GM10266 (cell line): ENCODE measurements around the gene MSX2.

Source experiments
- DNase-seq: peaks from one replicate; pipeline ENCODE4 v3.0.0; 2012; ENCODE audit errors: extremely low spot score
- TF ChIP-seq, protein P1 (sequence below): IDR thresholded peaks from 2 replicates; pipeline ENCODE4 v1.5.1; 2012; ENCODE audit warnings: mild to moderate bottlenecking, low read depth; ENCODE audit not compliant: control insufficient read depth, insufficient read depth; ENCODE audit errors: missing control alignments

The MSX2 gene

DNA sequence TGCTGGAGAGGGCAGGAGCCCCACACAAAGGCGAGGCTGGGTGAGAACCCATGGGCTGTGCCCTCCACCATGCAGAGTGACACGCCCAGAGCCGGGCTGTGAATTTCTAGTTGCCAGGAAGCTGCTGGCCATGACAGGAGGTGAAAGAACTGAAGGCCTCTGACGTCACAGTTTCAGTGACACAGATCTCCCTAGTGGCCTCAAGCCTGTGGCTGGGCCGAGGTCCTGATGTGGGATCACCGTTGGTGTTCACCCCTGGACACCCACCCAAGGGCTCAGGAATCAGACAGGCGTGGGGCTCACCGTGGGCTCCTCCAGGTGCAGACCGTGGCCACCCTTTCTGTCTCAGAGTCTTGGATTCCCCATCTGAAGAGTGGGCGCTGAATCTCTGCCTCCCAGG lies 39.9 kb downstream of the MSX2 start:
- no peak for DNase-seq
- TF ChIP-seq, protein P1, sequence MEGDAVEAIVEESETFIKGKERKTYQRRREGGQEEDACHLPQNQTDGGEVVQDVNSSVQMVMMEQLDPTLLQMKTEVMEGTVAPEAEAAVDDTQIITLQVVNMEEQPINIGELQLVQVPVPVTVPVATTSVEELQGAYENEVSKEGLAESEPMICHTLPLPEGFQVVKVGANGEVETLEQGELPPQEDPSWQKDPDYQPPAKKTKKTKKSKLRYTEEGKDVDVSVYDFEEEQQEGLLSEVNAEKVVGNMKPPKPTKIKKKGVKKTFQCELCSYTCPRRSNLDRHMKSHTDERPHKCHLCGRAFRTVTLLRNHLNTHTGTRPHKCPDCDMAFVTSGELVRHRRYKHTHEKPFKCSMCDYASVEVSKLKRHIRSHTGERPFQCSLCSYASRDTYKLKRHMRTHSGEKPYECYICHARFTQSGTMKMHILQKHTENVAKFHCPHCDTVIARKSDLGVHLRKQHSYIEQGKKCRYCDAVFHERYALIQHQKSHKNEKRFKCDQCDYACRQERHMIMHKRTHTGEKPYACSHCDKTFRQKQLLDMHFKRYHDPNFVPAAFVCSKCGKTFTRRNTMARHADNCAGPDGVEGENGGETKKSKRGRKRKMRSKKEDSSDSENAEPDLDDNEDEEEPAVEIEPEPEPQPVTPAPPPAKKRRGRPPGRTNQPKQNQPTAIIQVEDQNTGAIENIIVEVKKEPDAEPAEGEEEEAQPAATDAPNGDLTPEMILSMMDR, result no peak

DNA sequence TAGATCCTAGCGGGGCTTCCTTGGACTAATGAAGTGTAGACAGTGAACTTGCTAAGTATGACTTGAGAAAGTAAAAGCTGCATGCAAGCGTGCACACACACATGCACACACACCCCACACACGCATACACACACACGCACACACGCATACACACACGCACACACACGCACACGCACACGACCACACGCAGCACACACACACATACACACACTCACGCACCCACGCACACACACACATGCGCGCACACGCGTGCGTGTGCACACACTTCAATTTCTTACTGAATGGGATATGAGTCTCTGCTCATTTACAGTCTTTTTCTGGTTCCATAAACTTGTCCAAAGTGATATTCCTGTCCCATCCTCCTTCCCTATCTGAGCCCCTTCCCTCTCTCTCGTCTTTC lies 41.2 kb downstream of the MSX2 start:
- TF ChIP-seq, protein P1, result no peak

DNA sequence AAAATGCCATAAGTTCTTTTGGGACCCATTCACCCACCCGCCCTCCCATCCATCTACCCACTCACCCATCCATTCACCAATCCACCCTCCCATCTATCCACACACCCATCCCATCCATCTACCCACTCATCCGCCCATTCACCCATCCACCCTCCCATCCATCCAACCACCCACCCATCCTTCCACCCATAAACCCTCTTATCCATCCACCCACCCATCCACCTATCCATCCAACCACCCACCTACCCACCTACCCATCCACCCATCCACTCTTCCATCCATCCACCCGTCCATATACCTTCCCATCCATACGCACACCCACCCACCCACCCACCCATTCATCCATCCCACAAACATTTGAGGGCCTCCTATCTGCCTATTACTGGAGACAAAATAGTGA lies 43.3 kb downstream of the MSX2 start:
- TF ChIP-seq, protein P1, result no peak
- no peak for DNase-seq

More for the DNA sequence above, 41.2 kb downstream of the MSX2 start:
- no peak for DNase-seq

DNA sequence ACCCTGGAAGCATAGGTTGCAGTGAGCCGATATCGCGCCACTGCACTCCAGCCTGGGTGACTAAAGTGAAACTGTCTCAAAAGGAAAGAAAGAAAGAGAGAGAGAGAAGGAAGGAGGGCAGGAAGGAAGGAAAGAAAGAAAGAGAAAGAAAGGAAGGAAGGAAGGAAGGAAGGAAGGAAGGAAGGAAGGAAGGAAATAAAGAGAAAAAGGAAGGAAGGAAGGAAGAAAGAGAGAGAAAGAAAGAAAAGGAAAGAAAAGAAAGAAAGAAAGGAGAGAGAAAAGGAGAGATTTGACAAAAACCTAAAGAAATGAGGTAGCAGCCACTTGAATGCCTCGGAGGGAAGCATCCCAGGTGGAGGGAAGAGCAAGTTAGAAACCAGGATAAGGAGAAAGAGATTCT lies 44.6 kb downstream of the MSX2 start:
- TF ChIP-seq, protein P1, result no peak
- no peak for DNase-seq

DNA sequence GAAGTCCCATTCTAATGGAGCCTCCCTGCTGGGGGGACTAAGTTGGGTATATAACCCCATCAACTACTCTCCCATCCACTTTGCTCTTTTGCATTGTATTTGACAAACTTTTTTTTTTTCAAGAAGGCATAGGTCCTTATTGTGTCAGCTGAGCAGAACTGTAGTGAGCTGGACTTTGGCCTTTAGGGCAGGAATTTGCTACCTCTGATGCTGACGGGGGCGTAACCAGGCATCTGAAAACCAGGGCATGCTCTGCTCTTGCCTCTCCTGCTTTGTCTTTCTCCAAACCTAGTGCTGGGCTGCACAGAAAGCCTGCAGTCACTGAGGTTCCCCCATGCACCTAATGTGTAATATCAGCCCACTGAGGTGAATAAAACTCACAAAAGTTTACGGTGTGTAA lies 49.0 kb downstream of the MSX2 start:
- DNase-seq, result no peak
- TF ChIP-seq, protein P1, result no peak

DNA sequence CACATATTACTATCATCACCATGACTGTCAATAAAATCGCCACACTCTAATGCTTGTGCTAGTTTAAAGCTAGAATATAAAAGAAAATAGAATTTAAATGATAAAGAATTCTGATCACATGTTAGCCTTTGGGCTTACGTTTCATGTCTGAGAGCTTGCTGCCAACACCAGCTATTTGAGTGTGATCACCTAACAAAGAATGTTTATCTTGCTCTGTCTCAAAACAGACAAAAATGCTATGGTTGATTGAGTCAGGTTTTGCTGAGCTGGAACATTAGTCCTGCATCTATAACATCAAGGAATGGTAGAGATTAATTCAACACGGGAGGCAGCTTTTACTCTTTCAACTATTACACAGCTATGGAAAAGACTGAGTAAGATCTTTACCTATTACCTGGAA lies 50.7 kb downstream of the MSX2 start:
- DNase-seq, result no peak
- TF ChIP-seq, protein P1, result no peak

DNA sequence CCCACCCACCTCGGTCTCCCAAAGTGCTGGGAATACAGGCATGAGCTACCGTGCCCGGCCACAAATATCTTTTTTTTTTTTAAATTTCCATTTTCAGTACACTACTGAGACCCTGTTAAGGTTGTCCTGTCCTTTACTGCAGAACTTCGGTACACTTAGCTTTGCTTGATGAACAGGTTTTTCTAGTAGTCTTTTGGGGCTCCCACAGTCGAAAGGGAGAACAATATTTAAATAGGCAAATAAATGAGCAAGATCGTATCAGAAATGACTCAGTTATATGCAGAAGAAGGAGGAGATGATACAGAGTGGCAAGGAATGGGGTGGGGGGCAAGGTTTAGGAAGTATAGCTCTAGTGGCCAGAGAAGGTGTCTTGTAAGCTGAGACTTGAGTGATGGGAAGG lies 52.7 kb downstream of the MSX2 start:
- TF ChIP-seq, protein P1, result no peak
- no peak for DNase-seq
